Uterus (tissue), 2 donors: ENCODE measurements around the gene MSI2.

ENCODE experiments used
- CTCF ChIP-seq, 4 experiments: fragments of 200-600 bp in 2 of 4; fragments of 450-650 bp in 2 of 4; sonication (generic) in 2 of 4; IDR thresholded peaks; one replicate each; pipeline ENCODE4 v1.5.1; 2016 to 2019; ENCODE audit warnings: antibody characterized with exemption in 4 of 4, mild to moderate bottlenecking in 2 of 4, moderate library complexity in 1 of 4
- POLR2A ChIP-seq, 2 donors: fragments of 450-650 bp; IDR thresholded peaks; one replicate each; pipeline ENCODE4 v1.6.1; 2016; ENCODE audit warnings: antibody characterized with exemption in 2 of 2, mild to moderate bottlenecking in 1 of 2, moderate library complexity in 1 of 2

DNA sequence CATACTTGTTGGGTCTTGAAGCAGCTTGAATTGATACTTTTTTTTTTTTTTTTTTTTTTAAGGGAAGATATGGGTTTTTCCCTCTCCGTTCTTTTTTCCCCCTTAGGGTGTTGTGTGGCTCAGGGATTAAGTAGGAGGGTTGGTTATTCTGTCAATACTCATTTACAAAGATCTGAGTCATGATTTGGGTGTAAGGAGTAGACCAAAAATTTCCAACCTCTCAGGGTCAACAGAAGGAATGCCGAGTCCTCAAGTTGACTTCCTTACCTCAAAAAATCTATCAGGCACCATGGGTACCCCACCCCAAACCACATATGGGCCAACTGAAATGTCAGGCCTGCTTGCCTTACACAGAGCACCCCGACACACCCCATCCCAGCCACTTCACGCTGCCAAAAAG, 258.3 kb downstream of the MSI2 start:
- no peak for TF ChIP-seq CTCF (IDR thresholded peaks at IDR 0.05)
- no peak for TF ChIP-seq POLR2A (IDR thresholded peaks at IDR 0.05)
